Liver (tissue), 9 donors: ENCODE results near the gene NEAT1. TPM values are rescaled to one million over a fixed set of nuclear protein-coding genes. Genes with fewer than 3 reads are reported as not detected.

Source experiments
- DNase-seq: peaks from one replicate; pipeline ENCODE4 v3.0.0-alpha.2; 2017; ENCODE audit warnings: low spot score
- H3K27ac ChIP-seq, 2 donors: one replicate each; pipeline ENCODE4 v1.7.0; 2013; ENCODE audit warnings: inconsistent platforms in 2 of 2, low read length in 2 of 2, control low read depth in 1 of 2, low read depth in 1 of 2, mild to moderate bottlenecking in 1 of 2
- H3K27me3 ChIP-seq, 4 donors: one replicate each; pipeline versions ENCODE4 v1.6.1 to v1.7.0; 2013; ENCODE audit warnings: low read length in 3 of 4, inconsistent platforms in 1 of 4, mild to moderate bottlenecking in 1 of 4, moderate library complexity in 1 of 4; ENCODE audit not compliant: control insufficient read depth in 4 of 4, insufficient read depth in 4 of 4
- H3K36me3 ChIP-seq, 4 donors: one replicate each; pipeline versions ENCODE4 v1.6.1 to v1.7.0; 2013; ENCODE audit warnings: low read length in 3 of 4, mild to moderate bottlenecking in 3 of 4, low read depth in 1 of 4, moderate library complexity in 1 of 4; ENCODE audit not compliant: control insufficient read depth in 4 of 4, insufficient read depth in 3 of 4
- H3K4me1 ChIP-seq, 4 donors: one replicate each; pipeline versions ENCODE4 v1.6.1 to v1.7.0; 2013; ENCODE audit warnings: low read length in 3 of 4, mild to moderate bottlenecking in 3 of 4, moderate library complexity in 1 of 4; ENCODE audit not compliant: control insufficient read depth in 4 of 4, insufficient read depth in 4 of 4
- H3K4me3 ChIP-seq, 3 donors: one replicate each; pipeline versions ENCODE4 v1.6.1 to v1.7.0; 2013; ENCODE audit warnings: low read length in 3 of 3, control low read depth in 1 of 3, low read depth in 1 of 3, mild to moderate bottlenecking in 1 of 3
- H3K9ac ChIP-seq, 2 donors: one replicate each; pipeline ENCODE4 v1.7.0; 2013; ENCODE audit warnings: low read length in 2 of 2, mild to moderate bottlenecking in 2 of 2, moderate library complexity in 2 of 2, control low read depth in 1 of 2, low read depth in 1 of 2
- H3K9me3 ChIP-seq, 4 donors: one replicate each; pipeline versions ENCODE4 v1.6.1 to v1.7.0; 2013; ENCODE audit warnings: low read length in 3 of 4; ENCODE audit not compliant: control insufficient read depth in 4 of 4
- EGR1 ChIP-seq, 2 donors: IDR thresholded peaks; 2 replicates each; pipeline ENCODE4 v1.6.1; 2016 to 2018; ENCODE audit warnings: antibody characterized with exemption in 2 of 2, low read depth in 2 of 2
- HNF4A ChIP-seq, 2 donors: conservative IDR thresholded peaks; 2 replicates each; pipeline ENCODE4 v1.6.1; 2016; ENCODE audit warnings: antibody characterized with exemption in 2 of 2, mild to moderate bottlenecking in 2 of 2
- JUND ChIP-seq, 2 donors: IDR thresholded peaks; 2 replicates each; pipeline ENCODE4 v1.6.1; 2016; ENCODE audit warnings: antibody characterized with exemption in 2 of 2
- NR2F2 ChIP-seq: IDR thresholded peaks from 2 replicates; pipeline ENCODE4 v1.6.1; 2016; ENCODE audit warnings: antibody characterized with exemption
- RXRA ChIP-seq, 2 donors: IDR thresholded peaks; 2 replicates each; pipeline ENCODE4 v1.6.1; 2017 to 2018; ENCODE audit warnings: antibody characterized with exemption in 2 of 2, mild to moderate bottlenecking in 1 of 2
- WGBS: extraction: QIAGEN DNeasy Blood & Tissue Kit; methylation state at CpG from one replicate; pipeline ENCODE4 v1.1.7; 2013; 5-methylcytosine and 5-hydroxymethylcytosine counted together
- polyA plus RNA-seq, 2 donors: library from polyadenylated mRNA; stranded (reverse) in 1 of 2; unstranded in 1 of 2; fragments of 200-250 nt in 1 of 2; fragments of >200 nt in 1 of 2; fragmentation: Nextera tagmentation in 1 of 2; extraction: Ambion mirVana in 1 of 2; gene quantifications; one replicate each; pipeline versions ENCODE4 v1.2.1 to v1.2.3, GENCODE V29; 2013 to 2015
- total RNA-seq, 2 donors: library from RNA; depleted of rRNA; stranded (reverse); fragments of >200 nt; gene quantifications; one replicate each; pipeline ENCODE4 v1.2.3, GENCODE V29; 2014
- TF ChIP-seq, protein P1 (sequence below): IDR thresholded peaks from 2 replicates; pipeline ENCODE4 v1.6.1; 2016; ENCODE audit warnings: antibody characterized with exemption
- TF ChIP-seq, protein P2 (sequence below): IDR thresholded peaks from 2 replicates; pipeline ENCODE4 v1.6.1; 2016; ENCODE audit warnings: antibody characterized with exemption, mild to moderate bottlenecking
- TF ChIP-seq, protein P3 (sequence below): IDR thresholded peaks from 2 replicates; pipeline ENCODE4 v1.6.1; 2016; ENCODE audit warnings: antibody characterized with exemption
- TF ChIP-seq, protein P4 (sequence below): fragments of 150-350 bp; IDR thresholded peaks from 2 replicates; pipeline ENCODE4 v1.5.1; 2017; ENCODE audit warnings: improper control_type of control experiment, low read depth, low read length; ENCODE audit not compliant: missing input control
- donor health status: healthy.
- donor health status: healthy.
- donor health status: healthy.
- donor health status: healthy.
- donor health status: healthy.

The NEAT1 gene
- total and polyA plus RNA-seq, 4 donors: 29.6 to 1,968 (median 80.8) TPM

DNA sequence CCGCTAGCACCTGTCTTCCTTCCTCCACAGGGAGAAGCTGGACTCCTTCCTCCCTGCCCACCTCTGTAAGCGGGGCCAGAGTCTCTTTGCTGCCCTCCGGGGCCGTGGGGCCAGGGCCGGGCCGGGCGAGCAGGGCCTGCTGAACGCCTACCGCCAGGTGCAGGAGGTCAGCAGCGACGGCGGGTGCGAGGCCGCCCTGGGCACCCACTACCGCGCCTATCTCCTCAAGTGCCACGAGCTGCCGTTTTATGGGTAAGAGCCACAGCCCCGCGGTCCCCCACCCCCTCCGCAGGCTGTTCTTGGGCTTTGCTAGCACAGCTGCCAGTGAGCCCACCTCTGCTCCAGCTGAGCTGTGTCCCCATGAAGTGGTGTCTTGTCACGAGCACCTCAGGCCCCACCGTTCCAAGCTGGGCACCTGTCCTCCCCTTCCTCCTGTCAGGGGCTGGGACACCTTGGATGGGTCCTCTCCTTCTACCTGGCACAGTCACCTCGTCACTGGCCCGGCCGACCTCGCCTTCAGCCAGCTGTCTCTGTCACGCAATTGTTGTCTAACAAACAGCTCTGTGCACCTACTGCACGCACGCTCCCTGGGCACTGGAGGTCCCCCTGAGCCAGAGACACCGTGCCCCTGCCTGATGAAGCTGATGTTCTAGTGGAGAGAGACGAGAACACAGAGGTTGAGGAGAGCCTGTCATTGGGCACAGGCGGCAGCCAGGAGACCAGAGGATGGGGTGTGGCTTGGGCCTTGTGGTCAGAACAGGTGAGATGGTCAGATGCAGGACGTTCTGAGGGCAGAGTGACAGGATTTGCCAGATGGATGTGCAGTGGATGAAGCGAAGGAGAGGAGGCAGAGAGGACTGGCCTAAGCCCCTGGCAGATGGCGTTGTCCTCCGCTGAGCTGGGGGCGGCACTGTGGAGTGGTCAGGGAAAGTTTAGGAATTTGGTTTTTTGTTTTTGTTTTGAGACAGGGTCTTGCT, 25.5 kb upstream of the NEAT1 start:
- Histone ChIP-seq H3K27me3 (no peaks in the 10 kb centered on the region), H3K36me3 (peaks cover 0 to 36% (median 7%) of the 10 kb centered on the region in 4 donors)

DNA sequence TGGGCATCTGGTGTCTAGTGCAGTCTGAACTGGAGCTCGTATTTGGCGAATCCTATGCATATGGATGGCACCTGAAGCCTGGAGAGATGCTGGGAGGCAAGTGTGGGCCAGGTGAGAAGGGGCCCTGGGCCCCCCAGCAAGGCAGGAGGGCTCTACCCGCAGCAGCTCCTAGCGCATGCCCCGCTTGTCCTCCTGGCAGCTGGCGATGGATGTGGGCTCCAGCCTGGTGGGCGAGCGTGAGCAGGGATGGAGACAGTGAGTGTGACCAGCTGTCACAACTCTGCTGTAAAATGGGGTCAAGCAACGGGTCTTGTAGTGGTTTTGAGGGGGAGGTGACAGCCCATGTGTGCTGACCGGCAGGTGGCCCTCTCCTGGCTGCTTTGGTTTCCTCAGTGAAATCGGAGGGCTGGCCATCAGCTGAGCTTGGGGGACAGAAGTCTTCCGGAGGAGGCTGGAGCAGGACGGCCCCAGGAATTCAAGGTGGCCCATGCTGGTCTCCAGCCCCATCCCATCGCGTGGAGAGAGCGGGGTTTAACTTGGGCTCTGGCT, 24.2 kb upstream of the NEAT1 start:
- no peak overlapping the region for H3K27ac ChIP-seq
- TF ChIP-seq, protein P1, sequence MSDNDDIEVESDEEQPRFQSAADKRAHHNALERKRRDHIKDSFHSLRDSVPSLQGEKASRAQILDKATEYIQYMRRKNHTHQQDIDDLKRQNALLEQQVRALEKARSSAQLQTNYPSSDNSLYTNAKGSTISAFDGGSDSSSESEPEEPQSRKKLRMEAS: no peak
- TF ChIP-seq RXRA (IDR thresholded peaks at IDR 0.05): no peak
- no peaks in the 10 kb centered on the region for H3K9me3 ChIP-seq
- WGBS: 94% methylated on average over 16 of the region's 16 CpGs
- no peak for DNase-seq
- no peaks in the 10 kb centered on the region for H3K27me3 ChIP-seq
- no peak overlapping the region for H3K9ac ChIP-seq
- no peak overlapping the region for H3K4me3 ChIP-seq
- H3K36me3 ChIP-seq: peaks cover 0 to 36% (median 9%) of the 10 kb centered on the region in 4 donors
- H3K4me1 ChIP-seq: no peaks in the 10 kb centered on the region

More for the DNA sequence above, 25.5 kb upstream of the NEAT1 start:
- TF ChIP-seq, protein P1: no peak
- TF ChIP-seq RXRA (IDR thresholded peaks at IDR 0.05): no peak
- no peak overlapping the region for H3K27ac ChIP-seq
- H3K9ac ChIP-seq: no peak overlapping the region
- no peak overlapping the region for H3K4me3 ChIP-seq
- no peaks in the 10 kb centered on the region for H3K4me1 ChIP-seq
- no peaks in the 10 kb centered on the region for H3K9me3 ChIP-seq
- 95% methylated on average over 38 of the region's 38 CpGs for WGBS
- DNase-seq: no peak

DNA sequence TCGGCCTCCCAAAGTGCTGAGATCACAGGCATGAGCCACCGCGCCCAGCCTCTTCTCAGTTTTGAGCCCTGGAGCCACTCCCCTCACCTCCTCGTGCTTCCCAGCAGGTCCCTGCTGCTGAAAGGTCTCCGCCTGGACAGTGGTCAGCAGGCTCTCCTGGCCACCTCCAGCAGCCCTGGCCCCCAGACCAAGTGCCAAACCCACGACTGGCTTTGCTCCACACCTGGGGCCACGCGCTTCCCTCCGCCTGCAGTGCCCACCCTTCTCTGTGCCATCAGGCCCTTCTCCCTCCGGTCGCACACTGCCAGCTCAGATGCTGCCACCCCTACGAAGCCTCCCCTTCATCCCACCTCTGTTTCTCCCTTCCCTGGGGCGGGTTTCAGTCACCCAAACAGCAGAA, 23.3 kb upstream of the NEAT1 start:
- no peak for TF ChIP-seq NR2F2
- TF ChIP-seq, protein P2, sequence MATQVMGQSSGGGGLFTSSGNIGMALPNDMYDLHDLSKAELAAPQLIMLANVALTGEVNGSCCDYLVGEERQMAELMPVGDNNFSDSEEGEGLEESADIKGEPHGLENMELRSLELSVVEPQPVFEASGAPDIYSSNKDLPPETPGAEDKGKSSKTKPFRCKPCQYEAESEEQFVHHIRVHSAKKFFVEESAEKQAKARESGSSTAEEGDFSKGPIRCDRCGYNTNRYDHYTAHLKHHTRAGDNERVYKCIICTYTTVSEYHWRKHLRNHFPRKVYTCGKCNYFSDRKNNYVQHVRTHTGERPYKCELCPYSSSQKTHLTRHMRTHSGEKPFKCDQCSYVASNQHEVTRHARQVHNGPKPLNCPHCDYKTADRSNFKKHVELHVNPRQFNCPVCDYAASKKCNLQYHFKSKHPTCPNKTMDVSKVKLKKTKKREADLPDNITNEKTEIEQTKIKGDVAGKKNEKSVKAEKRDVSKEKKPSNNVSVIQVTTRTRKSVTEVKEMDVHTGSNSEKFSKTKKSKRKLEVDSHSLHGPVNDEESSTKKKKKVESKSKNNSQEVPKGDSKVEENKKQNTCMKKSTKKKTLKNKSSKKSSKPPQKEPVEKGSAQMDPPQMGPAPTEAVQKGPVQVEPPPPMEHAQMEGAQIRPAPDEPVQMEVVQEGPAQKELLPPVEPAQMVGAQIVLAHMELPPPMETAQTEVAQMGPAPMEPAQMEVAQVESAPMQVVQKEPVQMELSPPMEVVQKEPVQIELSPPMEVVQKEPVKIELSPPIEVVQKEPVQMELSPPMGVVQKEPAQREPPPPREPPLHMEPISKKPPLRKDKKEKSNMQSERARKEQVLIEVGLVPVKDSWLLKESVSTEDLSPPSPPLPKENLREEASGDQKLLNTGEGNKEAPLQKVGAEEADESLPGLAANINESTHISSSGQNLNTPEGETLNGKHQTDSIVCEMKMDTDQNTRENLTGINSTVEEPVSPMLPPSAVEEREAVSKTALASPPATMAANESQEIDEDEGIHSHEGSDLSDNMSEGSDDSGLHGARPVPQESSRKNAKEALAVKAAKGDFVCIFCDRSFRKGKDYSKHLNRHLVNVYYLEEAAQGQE: no peak
- no peak for TF ChIP-seq RXRA (IDR thresholded peaks at IDR 0.05)
- TF ChIP-seq HNF4A (conservative IDR thresholded peaks at IDR 0.05): no peak
- TF ChIP-seq, protein P3, sequence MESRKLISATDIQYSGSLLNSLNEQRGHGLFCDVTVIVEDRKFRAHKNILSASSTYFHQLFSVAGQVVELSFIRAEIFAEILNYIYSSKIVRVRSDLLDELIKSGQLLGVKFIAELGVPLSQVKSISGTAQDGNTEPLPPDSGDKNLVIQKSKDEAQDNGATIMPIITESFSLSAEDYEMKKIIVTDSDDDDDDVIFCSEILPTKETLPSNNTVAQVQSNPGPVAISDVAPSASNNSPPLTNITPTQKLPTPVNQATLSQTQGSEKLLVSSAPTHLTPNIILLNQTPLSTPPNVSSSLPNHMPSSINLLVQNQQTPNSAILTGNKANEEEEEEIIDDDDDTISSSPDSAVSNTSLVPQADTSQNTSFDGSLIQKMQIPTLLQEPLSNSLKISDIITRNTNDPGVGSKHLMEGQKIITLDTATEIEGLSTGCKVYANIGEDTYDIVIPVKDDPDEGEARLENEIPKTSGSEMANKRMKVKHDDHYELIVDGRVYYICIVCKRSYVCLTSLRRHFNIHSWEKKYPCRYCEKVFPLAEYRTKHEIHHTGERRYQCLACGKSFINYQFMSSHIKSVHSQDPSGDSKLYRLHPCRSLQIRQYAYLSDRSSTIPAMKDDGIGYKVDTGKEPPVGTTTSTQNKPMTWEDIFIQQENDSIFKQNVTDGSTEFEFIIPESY: no peak
- TF ChIP-seq JUND (IDR thresholded peaks at IDR 0.05): no peak
- no peak for TF ChIP-seq EGR1 (IDR thresholded peaks at IDR 0.05; ENCODE audit: low read depth in 2 of 2)
- TF ChIP-seq, protein P4, sequence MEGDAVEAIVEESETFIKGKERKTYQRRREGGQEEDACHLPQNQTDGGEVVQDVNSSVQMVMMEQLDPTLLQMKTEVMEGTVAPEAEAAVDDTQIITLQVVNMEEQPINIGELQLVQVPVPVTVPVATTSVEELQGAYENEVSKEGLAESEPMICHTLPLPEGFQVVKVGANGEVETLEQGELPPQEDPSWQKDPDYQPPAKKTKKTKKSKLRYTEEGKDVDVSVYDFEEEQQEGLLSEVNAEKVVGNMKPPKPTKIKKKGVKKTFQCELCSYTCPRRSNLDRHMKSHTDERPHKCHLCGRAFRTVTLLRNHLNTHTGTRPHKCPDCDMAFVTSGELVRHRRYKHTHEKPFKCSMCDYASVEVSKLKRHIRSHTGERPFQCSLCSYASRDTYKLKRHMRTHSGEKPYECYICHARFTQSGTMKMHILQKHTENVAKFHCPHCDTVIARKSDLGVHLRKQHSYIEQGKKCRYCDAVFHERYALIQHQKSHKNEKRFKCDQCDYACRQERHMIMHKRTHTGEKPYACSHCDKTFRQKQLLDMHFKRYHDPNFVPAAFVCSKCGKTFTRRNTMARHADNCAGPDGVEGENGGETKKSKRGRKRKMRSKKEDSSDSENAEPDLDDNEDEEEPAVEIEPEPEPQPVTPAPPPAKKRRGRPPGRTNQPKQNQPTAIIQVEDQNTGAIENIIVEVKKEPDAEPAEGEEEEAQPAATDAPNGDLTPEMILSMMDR: no peak

More for the DNA sequence above, 23.3 kb upstream of the NEAT1 start:
- no peak overlapping the region for H3K9ac ChIP-seq
- H3K4me1 ChIP-seq: peaks cover 0 to 4% (median 0%) of the 10 kb centered on the region in 4 donors
- no peaks in the 10 kb centered on the region for H3K27me3 ChIP-seq
- H3K27ac ChIP-seq: no peak overlapping the region
- H3K9me3 ChIP-seq: no peaks in the 10 kb centered on the region
- no peak overlapping the region for H3K4me3 ChIP-seq
- WGBS: 96% methylated on average over 13 of the region's 13 CpGs
- no peak for DNase-seq
- H3K36me3 ChIP-seq: peaks cover 0 to 37% (median 9%) of the 10 kb centered on the region in 4 donors
